Hippocampal formation (tissue), 2 donors: ENCODE measurements around the gene USP17L26.
"Not testable (repeated sequence)": the region's sequence is repeated elsewhere in the genome, so short reads cannot be mapped to it uniquely, and the experiment has no call there.

ENCODE experiments used
- DNase-seq, 2 donors: peaks; one replicate each; lab custom pipeline; 2025; lab: John Stamatoyannopoulos, UW

USP17L26 gene

GRCh38 chr4:9334358-9334757 is at the start of gene USP17L26:
Gene USP17L26 (plus strand): TSS chr4:9334658. CDS start chr4:9334658, 0 bp downstream.
- not testable (repeated sequence) for DNase-seq

- DNase-seq = not testable (repeated sequence)
Observed at GRCh38 chr4:9324191-9324590, 10.3 kb upstream of the USP17L26 start.

- not testable (repeated sequence) for DNase-seq
Observed at GRCh38 chr4:9324865-9325264, 9.6 kb upstream of the USP17L26 start, which contains the start of gene USP17L24. Gene USP17L24 (plus strand): TSS chr4:9325165. CDS start chr4:9325165, 0 bp downstream.

- not testable (repeated sequence) for DNase-seq
Observed at GRCh38 chr4:9329611-9330010, 4.8 kb upstream of the USP17L26 start, which contains the start of gene USP17L25. Gene USP17L25 (plus strand): TSS chr4:9329911. CDS start chr4:9329911, 0 bp downstream.

GRCh38 chr4:9339103-9339502 is 4.6 kb downstream of the USP17L26 start, which contains the start of gene USP17L5:
Gene USP17L5 (plus strand): TSS chr4:9339403. CDS start chr4:9339403, 0 bp downstream.
- DNase-seq = not testable (repeated sequence)

- DNase-seq = not testable (repeated sequence)
Observed at GRCh38 chr4:9343848-9344247, 9.4 kb downstream of the USP17L26 start, which contains the start of gene USP17L27. Gene USP17L27 (plus strand): TSS chr4:9344148. CDS start chr4:9344148, 0 bp downstream.

- not testable (repeated sequence) for DNase-seq
Observed at GRCh38 chr4:9348593-9348992, 14.1 kb downstream of the USP17L26 start, which contains the start of gene USP17L28. Gene USP17L28 (plus strand): TSS chr4:9348893. CDS start chr4:9348893, 0 bp downstream.

- not testable (repeated sequence) for DNase-seq
Observed at GRCh38 chr4:9350866-9351265, 16.4 kb downstream of the USP17L26 start.

GRCh38 chr4:9353338-9353737 is 18.9 kb downstream of the USP17L26 start, which contains the start of gene USP17L29:
Gene USP17L29 (plus strand): TSS chr4:9353638. CDS start chr4:9353638, 0 bp downstream.
- DNase-seq = not testable (repeated sequence)

- DNase-seq = not testable (repeated sequence)
Observed at GRCh38 chr4:9362829-9363228, 28.4 kb downstream of the USP17L26 start, which contains the start of gene USP17L30. Gene USP17L30 (plus strand): TSS chr4:9363129. CDS start chr4:9363129, 0 bp downstream.

- not testable (repeated sequence) for DNase-seq
Observed at GRCh38 chr4:9379881-9380280, 45.4 kb downstream of the USP17L26 start.

- not testable (repeated sequence) for DNase-seq
Observed at GRCh38 chr4:9381012-9381534, 46.6 kb downstream of the USP17L26 start.

- DNase-seq = no peak
Observed at GRCh38 chr4:9384126-9384525, 49.7 kb downstream of the USP17L26 start.
